ENCODE data around the gene EEF1AKMT2.

DNA sequence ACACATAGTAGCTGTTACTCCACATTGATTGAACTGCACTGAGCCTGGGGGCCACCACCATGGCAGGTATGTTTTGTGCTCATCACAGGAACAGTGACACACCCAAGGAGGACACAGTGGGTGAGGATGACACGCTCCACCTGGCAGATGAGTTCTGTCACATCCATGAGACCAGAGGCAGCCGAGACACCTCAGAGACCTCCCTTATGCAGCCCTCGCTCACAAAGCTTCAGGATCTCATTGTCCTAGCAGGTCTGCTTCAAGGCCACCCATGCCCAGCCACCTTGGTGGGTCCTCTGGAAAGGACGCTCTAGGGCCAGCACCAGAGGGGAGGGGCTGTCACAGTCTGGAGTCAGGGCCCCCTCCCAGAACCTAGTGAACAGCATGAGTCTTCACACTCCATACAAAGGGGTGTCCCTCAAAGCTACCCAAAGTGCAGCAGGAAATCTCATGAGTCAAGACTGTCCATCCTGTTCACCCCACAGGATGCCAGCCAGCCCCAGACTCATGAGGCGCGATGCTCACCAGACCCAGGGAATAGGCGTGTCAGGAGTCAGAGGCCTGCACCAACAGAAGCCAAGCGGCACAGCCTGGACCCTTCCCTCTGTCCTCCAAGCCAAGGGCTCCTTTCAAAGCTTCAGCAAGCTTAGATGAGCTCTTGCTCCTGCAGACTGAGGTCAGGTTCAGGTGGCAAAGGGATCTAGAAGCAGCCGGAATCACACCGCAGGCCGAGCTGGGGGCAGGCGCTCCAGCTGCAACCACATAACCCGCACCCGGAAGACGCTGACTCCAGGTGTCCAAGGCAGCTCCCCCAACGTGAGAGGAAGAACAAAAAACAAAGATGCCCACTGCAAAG lies 57.1 kb downstream of the EEF1AKMT2 start:
- TF ChIP-seq POLR2AphosphoS5 (IDR thresholded peaks at IDR 0.05): no peak
- TF ChIP-seq, protein P1, sequence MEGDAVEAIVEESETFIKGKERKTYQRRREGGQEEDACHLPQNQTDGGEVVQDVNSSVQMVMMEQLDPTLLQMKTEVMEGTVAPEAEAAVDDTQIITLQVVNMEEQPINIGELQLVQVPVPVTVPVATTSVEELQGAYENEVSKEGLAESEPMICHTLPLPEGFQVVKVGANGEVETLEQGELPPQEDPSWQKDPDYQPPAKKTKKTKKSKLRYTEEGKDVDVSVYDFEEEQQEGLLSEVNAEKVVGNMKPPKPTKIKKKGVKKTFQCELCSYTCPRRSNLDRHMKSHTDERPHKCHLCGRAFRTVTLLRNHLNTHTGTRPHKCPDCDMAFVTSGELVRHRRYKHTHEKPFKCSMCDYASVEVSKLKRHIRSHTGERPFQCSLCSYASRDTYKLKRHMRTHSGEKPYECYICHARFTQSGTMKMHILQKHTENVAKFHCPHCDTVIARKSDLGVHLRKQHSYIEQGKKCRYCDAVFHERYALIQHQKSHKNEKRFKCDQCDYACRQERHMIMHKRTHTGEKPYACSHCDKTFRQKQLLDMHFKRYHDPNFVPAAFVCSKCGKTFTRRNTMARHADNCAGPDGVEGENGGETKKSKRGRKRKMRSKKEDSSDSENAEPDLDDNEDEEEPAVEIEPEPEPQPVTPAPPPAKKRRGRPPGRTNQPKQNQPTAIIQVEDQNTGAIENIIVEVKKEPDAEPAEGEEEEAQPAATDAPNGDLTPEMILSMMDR (IDR thresholded peaks at IDR 0.05): no peak
